ENCODE measurements around the gene MCM7. TPM values are rescaled to one million over a fixed set of nuclear protein-coding genes. Genes with fewer than 3 reads are reported as not detected.

Gene MCM7
- total and polyA plus RNA-seq, 2 of the 4 experiments (the other 2 are of a cell fraction), result 104 to 137 TPM

DNA sequence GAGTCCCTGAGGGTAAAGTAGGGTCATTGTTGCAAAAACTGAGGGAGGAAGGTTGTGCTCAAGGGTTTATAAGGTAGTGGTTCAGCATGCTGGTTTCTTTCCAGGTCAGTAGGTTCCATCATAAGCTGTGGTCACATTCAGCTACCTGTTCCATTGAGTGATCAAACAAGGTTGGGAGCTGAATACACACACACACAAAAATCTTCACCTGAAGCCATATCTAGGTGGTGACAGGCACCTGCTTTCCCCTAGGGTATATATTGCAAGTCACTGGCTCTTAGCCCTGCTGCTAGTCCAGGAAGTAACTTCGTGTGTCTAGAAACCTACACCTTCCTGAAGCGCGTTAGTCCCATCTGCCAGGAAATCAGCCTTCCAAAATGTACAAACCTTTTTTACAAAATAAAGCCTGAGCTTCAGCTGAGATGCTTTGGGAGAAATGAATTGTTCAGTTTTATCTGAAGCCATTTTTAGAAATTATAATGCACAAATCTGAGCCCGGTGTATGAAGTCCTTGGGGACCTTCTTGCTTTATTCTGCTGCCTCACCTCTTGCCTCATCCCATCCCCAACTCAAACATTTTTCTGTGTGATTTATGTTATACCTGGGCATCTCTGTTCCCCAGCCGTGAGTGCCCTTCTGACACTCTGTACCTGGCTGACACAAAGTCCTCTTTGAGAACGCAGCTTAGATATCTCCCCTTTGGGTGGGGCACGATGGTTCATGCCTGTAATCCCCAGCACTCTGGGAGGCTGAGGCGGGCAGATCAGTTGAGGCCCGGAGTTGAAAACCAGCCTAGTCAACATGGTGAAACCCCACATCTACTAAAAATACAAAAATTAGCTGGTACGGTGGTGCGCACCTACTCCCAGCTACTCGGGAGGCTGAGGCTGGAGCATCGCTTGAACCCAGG, 36.9 kb upstream of the MCM7 start (continued):
- no peak for TF ChIP-seq BHLHE40 (IDR thresholded peaks at IDR 0.05; ENCODE audit: low read depth, low read length)

DNA sequence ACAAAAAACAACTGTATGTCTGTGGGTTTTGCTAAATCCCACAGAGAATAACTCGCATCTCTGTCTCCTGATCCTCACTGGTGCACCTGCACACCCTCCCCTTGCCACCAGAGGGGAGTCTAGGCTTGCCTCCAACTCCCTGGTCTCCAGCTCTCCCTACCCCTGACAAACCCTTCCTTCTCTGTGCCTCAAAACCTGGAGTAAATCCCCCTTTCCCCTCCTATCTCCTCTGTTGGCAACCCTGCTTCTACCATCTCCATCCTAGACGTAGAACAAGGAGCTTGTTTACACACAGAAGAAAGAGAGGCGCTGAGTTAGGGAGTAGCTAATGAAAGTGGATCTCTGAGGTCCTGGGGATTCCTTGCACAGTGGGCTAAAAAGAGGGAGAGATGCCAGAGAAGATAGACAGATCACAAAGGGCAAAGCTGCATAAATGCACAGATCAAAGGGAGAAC, 31.5 kb upstream of the MCM7 start:
- peak; percentile 93 for TF ChIP-seq SMC3 (IDR thresholded peaks at IDR 0.05; ENCODE audit: low read depth, low read length)
- no peak for TF ChIP-seq MAFK (IDR thresholded peaks at IDR 0.05; ENCODE audit: low read depth, low read length)
- TF ChIP-seq NFE2L2 (IDR thresholded peaks at IDR 0.05; ENCODE audit: low read depth, low read length), result no peak
- TF ChIP-seq, protein P1, sequence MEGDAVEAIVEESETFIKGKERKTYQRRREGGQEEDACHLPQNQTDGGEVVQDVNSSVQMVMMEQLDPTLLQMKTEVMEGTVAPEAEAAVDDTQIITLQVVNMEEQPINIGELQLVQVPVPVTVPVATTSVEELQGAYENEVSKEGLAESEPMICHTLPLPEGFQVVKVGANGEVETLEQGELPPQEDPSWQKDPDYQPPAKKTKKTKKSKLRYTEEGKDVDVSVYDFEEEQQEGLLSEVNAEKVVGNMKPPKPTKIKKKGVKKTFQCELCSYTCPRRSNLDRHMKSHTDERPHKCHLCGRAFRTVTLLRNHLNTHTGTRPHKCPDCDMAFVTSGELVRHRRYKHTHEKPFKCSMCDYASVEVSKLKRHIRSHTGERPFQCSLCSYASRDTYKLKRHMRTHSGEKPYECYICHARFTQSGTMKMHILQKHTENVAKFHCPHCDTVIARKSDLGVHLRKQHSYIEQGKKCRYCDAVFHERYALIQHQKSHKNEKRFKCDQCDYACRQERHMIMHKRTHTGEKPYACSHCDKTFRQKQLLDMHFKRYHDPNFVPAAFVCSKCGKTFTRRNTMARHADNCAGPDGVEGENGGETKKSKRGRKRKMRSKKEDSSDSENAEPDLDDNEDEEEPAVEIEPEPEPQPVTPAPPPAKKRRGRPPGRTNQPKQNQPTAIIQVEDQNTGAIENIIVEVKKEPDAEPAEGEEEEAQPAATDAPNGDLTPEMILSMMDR (conservative IDR thresholded peaks at IDR 0.05; ENCODE audit: low read depth, low read length), result peak; percentile 94
- TF ChIP-seq RCOR1 (IDR thresholded peaks at IDR 0.05; ENCODE audit: insufficient replicate concordance, low read length), result no peak
- TF ChIP-seq RAD21 (IDR thresholded peaks at IDR 0.05; ENCODE audit: low read length), result peak; percentile 96
- TF ChIP-seq MAZ (IDR thresholded peaks at IDR 0.05; ENCODE audit: borderline replicate concordance, low read depth, low read length), result no peak
- no peak for TF ChIP-seq POLR2A (IDR thresholded peaks at IDR 0.05; ENCODE audit: low read depth, low read length)
- Histone ChIP-seq H3K14ac (replicated peaks; ENCODE audit: low read depth, low read length) (no peak overlapping the region), H4K91ac (ENCODE audit: insufficient read depth, low read depth, low read length) (no peak overlapping the region), H2BK5ac (ENCODE audit: low read depth, low read length, poor library complexity, severe bottlenecking) (no peak overlapping the region), H3K4me2 (ENCODE audit: low read depth, low read length) (no peak overlapping the region), H3K4me3 (ENCODE audit: insufficient read depth, low read depth, low read length) (no peak overlapping the region), H2BK120ac (ENCODE audit: low read depth, low read length) (no peak overlapping the region), H3K18ac (ENCODE audit: low read depth, low read length) (no peak overlapping the region), H2AK5ac (ENCODE audit: low read depth, low read length) (no peak overlapping the region), H4K20me1 (ENCODE audit: insufficient read depth, low read length) (no peaks in the 10 kb centered on the region), H3K56ac (ENCODE audit: extremely low read depth, insufficient read depth, low read length) (no peak overlapping the region), H3K4ac (ENCODE audit: low read depth, low read length) (no peak overlapping the region), H3K36me3 (ENCODE audit: control insufficient read depth, insufficient read depth, low read length) (no peaks in the 10 kb centered on the region), H4K5ac (ENCODE audit: low read depth, low read length) (no peak overlapping the region), H3K9ac (ENCODE audit: low read depth, low read length) (no peak overlapping the region), H4K8ac (ENCODE audit: low read depth in 2 of 2, low read length in 2 of 2) (no peak overlapping the region), H3K23ac (ENCODE audit: low read depth, low read length) (no peak overlapping the region), H3K27me3 (ENCODE audit: control insufficient read depth, insufficient read depth, low read length) (peaks cover 2% of the 10 kb centered on the region; the same call in 1 of the 2 replicates), H3K79me1 (ENCODE audit: low read depth in 1 of 2, low read length in 2 of 2) (peaks cover 7 to 12% of the 10 kb centered on the region in 2 experiments; a peak in 3 of 4 replicates), H2BK20ac (ENCODE audit: low read depth, low read length) (no peak overlapping the region), H2AK9ac (replicated peaks; ENCODE audit: low read depth, low read length, poor library complexity) (no peak overlapping the region), H3K9me3 (ENCODE audit: control insufficient read depth, insufficient read depth, low read length) (no peaks in the 10 kb centered on the region), H2AFZ (replicated peaks; ENCODE audit: low read length, poor library complexity) (peak overlapping the region; percentile 76), H3K27ac (ENCODE audit: insufficient read depth, low read length) (no peak overlapping the region), H3K4me1 (ENCODE audit: control insufficient read depth, insufficient read depth, low read length) (peaks cover 2% of the 10 kb centered on the region; the same call in 1 of the 2 replicates), H3K9me1 (ENCODE audit: insufficient read depth, low read length) (no peaks in the 10 kb centered on the region), H2BK15ac (ENCODE audit: low read depth, low read length) (no peak overlapping the region)
- DNase-seq (peak; percentile 66), ATAC-seq (ENCODE audit: low read depth) (peak; percentile 77)
- POLR2A ChIA-PET (ENCODE audit: unreplicated experiment), result no interaction called here
- no TSS peak for BruUV-seq (replicated peaks)
- intact Hi-C loops (cut with micrococcal nuclease), result loop anchor here (1.0 to 5.0 kb wide), 4 partner anchors 78 to 274 kb away; no protein-coding TSS in a partner anchor
- CTCF ChIA-PET, result interaction anchor here (0.8 to 0.9 kb wide), 4 partner anchors 11 to 86 kb away, joined by 3 read pairs; partner anchors contain the start of gene LAMTOR4
- dilution Hi-C loops (cut with HindIII; ENCODE audit: low sequenced_read_pairs, unreplicated experiment), result no loop called here
- in situ Hi-C loops (cut with MboI; ENCODE audit: low sequenced_read_pairs), result loop anchor here (10.0 kb wide), 1 partner anchor 212 kb away; no protein-coding TSS in a partner anchor
- 0% methylated on average over 1 of the region's 3 CpGs; no CpG with 5 or more reads in 1 of the 2 experiments for WGBS, 2 experiments (ENCODE audit: extremely low coverage in 2 of 2, insufficient read length in 1 of 2)
